ENCODE results near the gene GDPGP1.

The GDPGP1 gene

GRCh38 chr15:90205050-90205848, 28.8 kb upstream of the GDPGP1 start:
- no peak for DNase-seq

- no peak for DNase-seq
Observed at GRCh38 chr15:90205886-90206285, 28.1 kb upstream of the GDPGP1 start.

- no peak for DNase-seq
Observed at GRCh38 chr15:90207252-90207651, 26.8 kb upstream of the GDPGP1 start.

DNA sequence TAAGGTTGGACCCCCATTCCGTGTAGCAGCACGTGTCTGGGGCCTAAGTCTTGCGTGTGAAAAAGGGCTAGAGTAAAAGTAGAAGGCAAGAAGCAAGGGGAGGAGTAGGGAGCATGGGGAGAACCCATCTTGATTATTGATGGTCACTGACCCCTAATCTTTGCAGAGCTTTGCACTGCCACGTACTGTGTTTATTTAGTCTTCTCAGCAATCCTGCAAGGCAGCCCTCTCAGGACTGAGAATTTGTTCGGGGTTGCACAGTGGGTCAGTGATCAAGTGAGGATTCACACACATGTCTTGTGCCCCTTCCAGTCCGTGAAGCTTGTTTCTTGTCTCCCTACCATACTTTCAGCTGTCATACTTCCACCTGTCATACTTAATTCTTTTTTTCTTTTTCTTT, 25.7 kb upstream of the GDPGP1 start:
- DNase-seq, result no peak

DNA sequence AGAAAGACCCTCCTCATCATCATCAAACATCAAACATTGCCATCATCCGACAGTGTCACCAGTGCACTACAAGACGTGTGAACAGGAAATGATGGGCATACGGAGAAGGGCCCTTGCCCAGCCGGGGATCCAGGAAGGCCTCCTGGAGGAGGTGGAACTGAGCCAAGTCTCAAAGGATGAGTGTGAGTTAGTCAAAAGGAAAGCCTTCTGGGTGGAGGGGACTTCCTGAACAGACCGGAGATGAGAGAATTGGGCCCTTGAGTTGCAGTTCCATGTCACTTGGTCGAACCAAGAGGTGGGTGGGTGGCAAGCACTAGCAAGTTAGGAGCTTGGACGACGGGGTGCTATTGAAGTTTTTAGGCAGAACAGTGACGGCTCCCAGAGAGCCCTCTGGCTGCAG, 24.4 kb upstream of the GDPGP1 start:
- DNase-seq, result no peak

DNA sequence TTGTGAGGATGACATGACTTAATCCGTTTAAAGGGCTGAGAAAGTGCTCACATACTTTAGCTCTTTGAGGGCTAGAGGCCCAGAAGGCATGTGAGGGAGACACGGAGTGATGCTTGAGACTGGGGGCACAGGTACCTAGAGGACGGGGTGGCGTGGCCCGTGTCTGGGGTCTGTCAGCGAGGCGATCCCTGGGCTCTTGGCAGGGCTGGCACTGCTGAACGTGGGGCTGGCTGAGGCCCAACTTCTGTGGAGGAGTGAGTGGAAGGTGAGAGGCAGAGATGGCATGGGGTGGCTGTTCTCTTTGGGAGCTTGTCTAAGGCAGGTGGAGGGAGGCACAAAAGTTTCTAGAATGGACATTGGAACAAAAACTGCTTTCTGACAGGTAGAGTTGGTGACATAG, 23.4 kb upstream of the GDPGP1 start:
- DNase-seq, result no peak

DNA sequence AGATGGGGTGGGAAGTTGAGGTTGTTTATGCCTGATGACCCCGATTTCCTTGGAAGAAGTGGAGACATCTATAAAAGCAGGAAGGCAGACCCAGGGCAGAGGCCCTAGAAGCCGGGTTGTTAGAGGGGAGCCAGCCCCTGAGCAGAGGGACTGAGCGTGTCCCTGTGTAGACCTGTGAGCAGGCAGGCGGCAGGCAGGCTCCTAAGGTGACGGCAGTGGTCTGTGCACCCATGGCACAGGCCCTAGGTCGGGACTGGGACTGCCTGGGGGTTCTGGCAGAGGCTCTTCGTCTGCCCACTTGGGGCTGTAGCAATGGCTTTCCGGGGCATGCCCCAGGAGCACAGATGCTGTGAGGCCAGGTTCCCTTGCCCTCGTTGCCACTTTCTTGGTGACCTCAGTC, 23.0 kb upstream of the GDPGP1 start:
- no peak for DNase-seq

- DNase-seq, result no peak
Observed at GRCh38 chr15:90211440-90212143, 22.4 kb upstream of the GDPGP1 start.

DNA sequence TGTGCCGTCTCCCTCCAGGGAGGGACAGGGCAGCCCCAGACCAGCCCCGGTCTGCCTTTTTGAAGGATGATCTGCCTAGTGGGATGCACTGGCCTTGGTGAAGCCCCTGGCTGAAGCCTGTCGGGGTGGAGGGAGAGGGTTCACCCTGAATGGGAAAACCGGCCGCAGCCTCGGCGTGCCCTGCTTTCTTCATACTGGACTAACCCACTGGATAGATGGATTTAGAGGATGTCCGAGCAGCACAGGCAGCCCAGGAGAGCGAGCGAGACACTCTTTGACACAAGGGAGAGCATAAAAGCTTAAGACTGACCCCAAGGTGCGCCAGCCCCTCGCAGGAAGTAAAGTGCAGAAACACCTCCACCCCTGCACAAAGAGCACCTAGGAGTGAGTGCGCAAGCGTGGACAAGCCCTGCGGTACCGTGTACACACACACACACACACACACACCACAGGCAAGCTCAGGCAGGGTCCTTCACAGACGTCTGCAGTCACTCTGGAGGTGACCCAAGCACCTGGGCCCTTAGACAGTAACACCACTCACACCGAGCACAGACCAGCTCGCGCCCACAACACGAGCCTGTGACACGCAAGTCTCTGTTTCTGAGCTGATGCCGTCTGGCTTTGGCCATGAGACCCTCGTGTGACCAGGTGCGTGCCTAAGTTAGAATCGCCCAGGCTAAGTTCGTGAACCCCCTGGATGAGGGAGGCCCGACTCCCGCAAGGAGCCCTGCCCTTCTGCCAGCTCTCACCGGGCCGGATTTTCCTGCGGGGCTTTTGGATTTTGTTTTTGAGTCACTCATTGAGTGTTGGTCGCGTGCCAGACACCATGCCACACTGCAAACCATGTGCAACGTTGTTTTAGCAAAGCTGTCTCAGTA, 21.5 kb upstream of the GDPGP1 start:
- no peak for DNase-seq

- no peak for DNase-seq
Observed at GRCh38 chr15:90213122-90213817, 20.7 kb upstream of the GDPGP1 start.

GRCh38 chr15:90213818-90214204, 20.2 kb upstream of the GDPGP1 start:
- DNase-seq, result no peak

GRCh38 chr15:90214553-90215196, 19.3 kb upstream of the GDPGP1 start:
- no peak for DNase-seq

DNA sequence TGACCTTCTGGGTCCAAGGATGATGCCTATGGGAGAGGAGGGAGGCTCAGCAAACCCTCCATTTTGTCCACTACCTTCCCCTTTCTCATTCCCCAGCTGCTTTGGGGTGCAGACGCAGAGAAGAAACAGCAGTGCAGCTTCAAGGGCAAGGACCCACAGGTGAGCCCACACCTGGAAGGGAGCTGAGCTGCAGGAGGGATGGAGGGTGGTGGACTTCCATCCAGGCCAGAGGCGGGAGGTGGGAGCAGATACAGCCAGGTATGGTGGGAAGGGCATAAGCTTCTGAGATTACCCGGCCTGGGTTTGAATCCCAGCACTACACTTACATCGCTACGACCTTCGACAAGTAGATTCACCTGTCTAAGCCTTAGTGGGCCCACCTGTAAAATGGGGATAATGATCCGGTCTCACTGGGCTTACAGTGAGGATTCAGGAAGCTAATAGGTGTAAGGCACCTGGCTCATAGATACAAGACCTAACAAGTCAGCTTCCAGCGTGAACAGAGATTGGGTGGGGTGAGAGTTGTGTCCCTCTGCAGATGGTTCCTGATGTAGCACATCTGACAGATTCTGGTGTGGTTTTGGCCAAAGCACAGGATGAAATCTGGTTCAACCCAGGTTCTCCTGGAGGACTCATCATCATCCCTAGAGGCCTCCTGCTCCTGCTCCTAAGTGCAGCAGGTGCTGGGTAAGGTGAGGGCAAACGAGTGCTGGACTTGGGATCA, 16.2 kb upstream of the GDPGP1 start:
- no peak for DNase-seq

- peak; percentile 59 for DNase-seq
Observed at GRCh38 chr15:90219421-90220141, 14.4 kb upstream of the GDPGP1 start.

DNA sequence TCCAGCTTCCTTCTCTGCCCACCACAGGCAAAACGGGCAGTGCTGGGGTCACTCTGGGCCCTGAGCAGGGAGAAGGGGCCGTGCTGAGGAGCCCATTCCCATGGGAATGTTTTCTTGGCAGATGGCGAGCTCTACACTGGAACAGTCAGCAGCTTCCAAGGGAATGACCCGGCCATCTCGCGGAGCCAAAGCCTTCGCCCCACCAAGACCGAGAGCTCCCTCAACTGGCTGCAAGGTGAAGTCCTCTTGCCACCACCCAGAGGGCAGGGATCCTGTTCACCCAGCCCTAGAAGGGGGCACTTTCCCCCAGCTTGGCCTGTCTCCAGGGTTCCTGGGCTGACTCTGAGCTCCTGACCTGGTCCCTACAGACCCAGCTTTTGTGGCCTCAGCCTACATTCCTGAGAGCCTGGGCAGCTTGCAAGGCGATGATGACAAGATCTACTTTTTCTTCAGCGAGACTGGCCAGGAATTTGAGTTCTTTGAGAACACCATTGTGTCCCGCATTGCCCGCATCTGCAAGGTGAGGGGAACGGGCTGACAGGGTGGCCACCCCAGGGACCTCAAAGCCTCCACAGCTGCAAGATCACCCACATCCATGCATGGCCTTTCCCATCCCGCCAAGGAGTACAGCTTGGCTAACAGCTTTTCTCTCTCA, 12.6 kb upstream of the GDPGP1 start:
- no peak for DNase-seq

DNA sequence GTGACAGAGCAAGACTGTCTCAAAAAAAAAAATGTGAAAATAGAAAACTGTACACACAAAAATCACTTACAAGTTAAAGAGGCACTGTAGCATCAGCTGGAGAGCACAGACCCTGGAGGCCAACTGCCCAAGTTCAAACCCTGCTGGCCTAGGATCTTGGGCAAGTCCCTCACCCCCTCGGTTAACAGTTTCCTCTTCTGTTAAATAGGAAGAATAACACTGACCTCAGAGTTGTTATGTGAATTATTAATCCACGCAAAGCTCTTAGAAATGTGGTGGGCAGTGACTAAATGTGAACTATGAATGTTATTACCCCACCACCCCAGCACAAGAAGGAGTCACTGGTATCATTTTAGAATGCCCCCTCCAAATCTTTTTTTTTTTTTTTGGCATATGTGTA, 11.5 kb upstream of the GDPGP1 start:
- DNase-seq, result no peak

- no peak for DNase-seq
Observed at GRCh38 chr15:90223441-90224165, 10.4 kb upstream of the GDPGP1 start.

GRCh38 chr15:90225047-90225446, 9.0 kb upstream of the GDPGP1 start:
- DNase-seq, result no peak

- no peak for DNase-seq
Observed at GRCh38 chr15:90225504-90226234, 8.3 kb upstream of the GDPGP1 start.
